HepG2 (cell line): ENCODE results near the gene LCLAT1. TPM values are rescaled to one million over a fixed set of nuclear protein-coding genes. Genes with fewer than 3 reads are reported as not detected.

ENCODE experiments used
- ATAC-seq: fragments of 200-7000 bp; cut with Tn5 transposase; 3 replicates; pipeline ENCODE4 v1.9.1; 2020; ENCODE audit warnings: mild to moderate bottlenecking, moderate library complexity
- BruUV-seq: library from RNA; stranded (reverse); fragments of 400-500 nt; replicated peaks from 2 replicates; lab custom pipeline; 2021; lab: Mats Ljungman, UMichigan
- CTCF ChIA-PET: fragments of 300-600 bp; formaldehyde crosslinking; extraction: SDS; loops from one replicate; lab custom pipeline; 2021; ENCODE audit warnings: low total read pairs, inconsistent platforms, low intra/inter-chr PET ratio; lab: Yijun Ruan, JAX
- POLR2A ChIA-PET: fragments of 350-600 bp; sonication (Branson Sonifier 250); formaldehyde crosslinking; loops from one replicate; lab custom pipeline; 2020; ENCODE audit warnings: antibody characterized with exemption, inconsistent platforms; lab: Yijun Ruan, JAX
- DNase-seq: peaks from one replicate; pipeline ENCODE4 v3.0.0-alpha.2; 2015; ENCODE audit warnings: low spot score
- FAIRE-seq: peaks from 3 replicates; lab custom pipeline; 2011; peaks lifted over from hg19 to GRCh38; lab: Jason Lieb, UNC
- H2AFZ ChIP-seq: one replicate; pipeline ENCODE4 v1.6.1; 2011; ENCODE audit warnings: low read length, inconsistent platforms
- H3K27ac ChIP-seq: fragments of 300-600 bp; 3 replicates; pipeline ENCODE4 v1.8.0; 2011; ENCODE audit warnings: mixed run types, mild to moderate bottlenecking, mixed read lengths, low read length, inconsistent platforms; ENCODE audit not compliant: insufficient read depth; ENCODE audit errors: extremely low read length
- H3K27me3 ChIP-seq, 2 experiments: fragments of 200-600 bp in 1 of 2; 2 replicates in 1 of 2; 3 replicates in 1 of 2; pipeline versions ENCODE4 v1.6.0 to v1.8.0; 2011; ENCODE audit warnings: low read length in 2 of 2, mild to moderate bottlenecking in 2 of 2, moderate library complexity in 2 of 2, inconsistent platforms in 1 of 2; ENCODE audit not compliant: insufficient read depth in 2 of 2, control insufficient read depth in 1 of 2
- H3K36me3 ChIP-seq, 2 experiments: fragments of 200-600 bp in 1 of 2; replicated peaks in 1 of 2; 2 replicates in 1 of 2; 3 replicates in 1 of 2; pipeline versions ENCODE4 v1.5.1 to v1.8.0; 2011; ENCODE audit warnings: low read length in 2 of 2, inconsistent platforms in 1 of 2; ENCODE audit not compliant: insufficient read depth in 2 of 2, control insufficient read depth in 1 of 2
- H3K4me1 ChIP-seq: 2 replicates; pipeline ENCODE4 v1.5.1; 2012; ENCODE audit warnings: low read length, inconsistent platforms; ENCODE audit not compliant: insufficient read depth
- H3K4me2 ChIP-seq: 2 replicates; pipeline ENCODE4 v1.6.0; 2011; ENCODE audit warnings: low read depth, low read length, inconsistent platforms
- H3K4me3 ChIP-seq, 3 experiments: fragments of 200-600 bp in 1 of 3; sonication (generic), shearing (Covaris generic) in 1 of 3; replicated peaks in 1 of 3; 2 replicates each; pipeline ENCODE4 v1.5.1; 2011 to 2016; ENCODE audit warnings: low read length in 3 of 3, inconsistent platforms in 2 of 3, low read depth in 2 of 3, mild to moderate bottlenecking in 2 of 3, control low read depth in 1 of 3, mixed read lengths in 1 of 3; ENCODE audit not compliant: insufficient read depth in 1 of 3
- H3K79me2 ChIP-seq: one replicate; pipeline ENCODE4 v1.6.1; 2011; ENCODE audit warnings: low read length, inconsistent platforms; ENCODE audit not compliant: insufficient read depth
- H3K9ac ChIP-seq: 2 replicates; pipeline ENCODE4 v1.6.0; 2011; ENCODE audit warnings: mild to moderate bottlenecking, low read depth, low read length, inconsistent platforms; ENCODE audit not compliant: insufficient read depth
- H3K9me3 ChIP-seq: 2 replicates; pipeline ENCODE4 v1.5.1; 2012; ENCODE audit warnings: mild to moderate bottlenecking, low read length
- H4K20me1 ChIP-seq: 2 replicates; pipeline ENCODE4 v1.6.0; 2011; ENCODE audit warnings: inconsistent platforms, mild to moderate bottlenecking, low read length, moderate library complexity; ENCODE audit not compliant: insufficient read depth
- AGO1 ChIP-seq: fragments of 200-400 bp; formaldehyde crosslinking; IDR thresholded peaks from 2 replicates; pipeline ENCODE4 v1.6.1; 2017; ENCODE audit warnings: mild to moderate bottlenecking, low read depth, low read length, moderate library complexity; ENCODE audit not compliant: poor library complexity, severe bottlenecking
- ARID2 ChIP-seq: sonication (generic); formaldehyde crosslinking; IDR thresholded peaks from 2 replicates; pipeline ENCODE4 v1.8.1; 2022; ENCODE audit warnings: mild to moderate bottlenecking, missing genetic modification reagents, borderline replicate concordance
- BRCA1 ChIP-seq: sonication (generic); formaldehyde crosslinking; IDR thresholded peaks from 2 replicates; pipeline ENCODE4 v1.4.0; 2020; ENCODE audit warnings: missing genetic modification reagents
- CEBPG ChIP-seq: IDR thresholded peaks from 2 replicates; pipeline ENCODE4 v1.6.1; 2016
- FOXO1 ChIP-seq: sonication (generic); formaldehyde crosslinking; IDR thresholded peaks from 2 replicates; pipeline ENCODE4 v1.4.0; 2020; ENCODE audit warnings: missing genetic modification reagents
- JUNB ChIP-seq: sonication (generic); formaldehyde crosslinking; IDR thresholded peaks from 2 replicates; pipeline ENCODE4 v1.8.0; 2022; ENCODE audit warnings: missing genetic modification reagents, mild to moderate bottlenecking, borderline replicate concordance
- KAT8 ChIP-seq: IDR thresholded peaks from 2 replicates; pipeline ENCODE4 v1.6.1; 2016; ENCODE audit warnings: missing genetic modification reagents, missing compliant biosample characterization
- MED13 ChIP-seq: sonication (generic); formaldehyde crosslinking; IDR thresholded peaks from 2 replicates; pipeline ENCODE4 v1.5.0; 2020; ENCODE audit warnings: missing genetic modification reagents
- MLLT10 ChIP-seq: sonication (generic); formaldehyde crosslinking; IDR thresholded peaks from 2 replicates; pipeline ENCODE4 v1.4.0; 2020; ENCODE audit warnings: missing genetic modification reagents
- POLR2AphosphoS5 ChIP-seq: IDR thresholded peaks from 2 replicates; pipeline ENCODE4 v1.6.1; 2012; ENCODE audit warnings: low read depth, low read length
- WIZ ChIP-seq: sonication (generic); formaldehyde crosslinking; IDR thresholded peaks from 2 replicates; pipeline ENCODE4 v1.5.1; 2020; ENCODE audit warnings: mild to moderate bottlenecking, missing genetic modification reagents
- ZBTB38 ChIP-seq: sonication (generic); formaldehyde crosslinking; IDR thresholded peaks from 2 replicates; pipeline ENCODE4 v1.5.1; 2020; ENCODE audit warnings: mild to moderate bottlenecking, missing genetic modification reagents
- ZNF274 ChIP-seq: sonication (generic); formaldehyde crosslinking; IDR thresholded peaks from 2 replicates; pipeline ENCODE4 v1.5.1; 2020; ENCODE audit warnings: mild to moderate bottlenecking, missing genetic modification reagents
- ZNF674 ChIP-seq: sonication (generic); formaldehyde crosslinking; IDR thresholded peaks from 2 replicates; pipeline ENCODE4 v1.5.0; 2020; ENCODE audit warnings: low read depth, mild to moderate bottlenecking, missing genetic modification reagents
- ZNF703 ChIP-seq: sonication (generic); formaldehyde crosslinking; IDR thresholded peaks from 2 replicates; pipeline ENCODE4 v1.5.1; 2020; ENCODE audit warnings: missing genetic modification reagents, mild to moderate bottlenecking, moderate library complexity, borderline replicate concordance
- ZNF777 ChIP-seq: sonication (generic); formaldehyde crosslinking; IDR thresholded peaks from 2 replicates; pipeline ENCODE4 v1.4.0; 2020; ENCODE audit warnings: missing genetic modification reagents
- ZNF883 ChIP-seq: sonication (generic); formaldehyde crosslinking; IDR thresholded peaks from 2 replicates; pipeline ENCODE4 v1.5.1; 2020; ENCODE audit warnings: mild to moderate bottlenecking, missing genetic modification reagents; ENCODE audit errors: not compliant biosample characterization
- WGBS: methylation state at CpG from one replicate; pipeline ENCODE4 v1.1.6; 2017; ENCODE audit warnings: low lambda C conversion rate; 5-methylcytosine and 5-hydroxymethylcytosine counted together
- in situ Hi-C: cut with HindIII; loops from 2 replicates; pipeline ENCODE4 v1.10.0; 2017; ENCODE audit warnings: low pct_unique_long_range_greater_than_20kb; ENCODE audit not compliant: extremely low pct_ligation_motif_present
- intact Hi-C: fragments of 100-400 bp; cut with micrococcal nuclease; formaldehyde crosslinking; loops from one replicate; pipeline ENCODE4 v1.10.0; 2022; ENCODE audit not compliant: unreplicated experiment
- polyA plus RNA-seq, 8 experiments: library from polyadenylated mRNA; depleted of rRNA in 3 of 8; stranded (reverse) in 7 of 8; unstranded in 1 of 8; fragments of >200 nt; fragmentation: Illumina TruSeq in 4 of 8; extraction: Trizol in 4 of 8; gene quantifications; 2 replicates each; pipeline versions ENCODE4 v1.2.1 to v1.2.3, GENCODE V29; 2011 to 2016; ENCODE audit warnings: low read depth in 4 of 8, missing spikeins in 1 of 8, mixed read lengths in 1 of 8; ENCODE audit not compliant: insufficient read depth in 1 of 8
- total RNA-seq, 5 experiments: library from RNA; depleted of rRNA; stranded (reverse); fragments of >200 nt; fragmentation: Illumina TruSeq; extraction: Trizol; gene quantifications; 2 replicates each; pipeline ENCODE4 v1.2.3, GENCODE V29; 2016; ENCODE audit warnings: low read depth in 1 of 5
- TF ChIP-seq, protein P1 (sequence below): sonication (generic); formaldehyde crosslinking; IDR thresholded peaks from 2 replicates; pipeline ENCODE4 v1.5.0; 2020; ENCODE audit warnings: missing genetic modification reagents, mild to moderate bottlenecking, borderline replicate concordance
- TF ChIP-seq, protein P2 (sequence below): sonication (generic); formaldehyde crosslinking; IDR thresholded peaks from 2 replicates; pipeline ENCODE4 v1.8.0; 2022; ENCODE audit warnings: missing genetic modification reagents, mild to moderate bottlenecking, borderline replicate concordance
- TF ChIP-seq, protein P3 (sequence below): IDR thresholded peaks from 2 replicates; pipeline ENCODE4 v1.6.1; 2016; ENCODE audit warnings: low read depth
- TF ChIP-seq, protein P4 (sequence below): sonication (generic); formaldehyde crosslinking; IDR thresholded peaks from 2 replicates; pipeline ENCODE4 v1.4.0; 2020; ENCODE audit warnings: missing genetic modification reagents, borderline replicate concordance

Gene LCLAT1
- total and polyA plus RNA-seq, 2 of the 13 experiments (the other 11 are each of a cell fraction or from before 2014, with no cell fraction given): 18.0 to 28.0 TPM

DNA sequence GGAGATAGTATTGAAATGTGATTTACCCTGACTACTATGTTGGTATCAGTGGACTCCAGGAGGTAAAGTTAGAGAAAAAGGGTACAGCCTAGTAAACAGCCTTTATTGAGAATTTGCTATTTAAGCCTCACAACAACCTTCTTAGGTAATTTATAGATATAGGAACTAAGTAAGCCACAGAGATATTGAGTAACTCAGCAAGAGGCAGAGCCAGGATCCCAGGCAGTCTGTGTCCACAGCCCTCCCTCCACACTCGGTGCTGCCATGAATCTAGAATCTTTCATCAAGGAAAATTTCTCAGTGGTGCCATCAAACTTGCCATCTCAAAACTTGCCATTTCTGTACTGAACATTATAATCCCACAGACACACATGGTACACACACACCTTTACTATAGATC, 189.3 kb downstream of the LCLAT1 start (continued):
- no peak for TF ChIP-seq ZNF274 (CRISPR knock-in tag)
- TF ChIP-seq, protein P1, sequence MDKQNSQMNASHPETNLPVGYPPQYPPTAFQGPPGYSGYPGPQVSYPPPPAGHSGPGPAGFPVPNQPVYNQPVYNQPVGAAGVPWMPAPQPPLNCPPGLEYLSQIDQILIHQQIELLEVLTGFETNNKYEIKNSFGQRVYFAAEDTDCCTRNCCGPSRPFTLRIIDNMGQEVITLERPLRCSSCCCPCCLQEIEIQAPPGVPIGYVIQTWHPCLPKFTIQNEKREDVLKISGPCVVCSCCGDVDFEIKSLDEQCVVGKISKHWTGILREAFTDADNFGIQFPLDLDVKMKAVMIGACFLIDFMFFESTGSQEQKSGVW: no peak
- no peak for TF ChIP-seq BRCA1
- TF ChIP-seq FOXO1: no peak
- TF ChIP-seq ZNF883: no peak

DNA sequence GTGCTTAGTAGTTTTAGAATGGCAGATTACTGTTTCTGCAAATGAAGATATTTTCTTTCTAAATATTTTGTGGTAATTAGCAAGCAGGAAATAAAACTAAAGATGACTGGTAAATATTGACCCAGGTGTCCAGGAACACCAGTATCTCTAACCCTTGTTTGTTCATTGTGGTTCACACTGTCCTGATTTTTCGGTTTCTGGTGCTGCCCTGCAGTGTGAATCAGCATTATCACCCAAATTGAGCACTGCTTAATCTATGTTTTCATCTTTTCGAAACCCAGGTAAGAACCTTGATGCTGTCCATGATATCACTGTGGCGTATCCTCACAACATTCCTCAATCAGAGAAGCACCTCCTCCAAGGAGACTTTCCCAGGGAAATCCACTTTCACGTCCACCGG, 192.8 kb downstream of the LCLAT1 start:
- H3K36me3 ChIP-seq: peaks cover 0 to 16% of the 10 kb centered on the region in 2 experiments; a peak in 2 of 5 replicates
- intact Hi-C loops: no loop called here
- in situ Hi-C loops: no loop called here
- no TSS peak for BruUV-seq
- no peak overlapping the region for H3K27ac ChIP-seq
- no peaks in the 10 kb centered on the region for H3K9me3 ChIP-seq
- DNase-seq: no peak
- H4K20me1 ChIP-seq: no peaks in the 10 kb centered on the region
- H2AFZ ChIP-seq: no peak overlapping the region
- H3K27me3 ChIP-seq: no peaks in the 10 kb centered on the region
- no peak overlapping the region for H3K9ac ChIP-seq
- peaks cover 5% of the 10 kb centered on the region; the same call in 1 of the 2 replicates for H3K4me1 ChIP-seq
- no peak for ATAC-seq
- ChIA-PET CTCF (no interaction called here), POLR2A (no interaction called here)
- FAIRE-seq: no peak
- H3K4me2 ChIP-seq: no peak overlapping the region
- no peaks in the 10 kb centered on the region for H3K79me2 ChIP-seq
- 85% methylated on average over 5 of the region's 5 CpGs for WGBS
- no peak overlapping the region for H3K4me3 ChIP-seq
- TF ChIP-seq ARID2 (CRISPR knock-in tag) (no peak), ZNF777 (CRISPR knock-in tag) (no peak), ZNF703 (CRISPR knock-in tag) (no peak), MLLT10 (CRISPR knock-in tag) (no peak), KAT8 (CRISPR knock-in tag) (no peak), POLR2AphosphoS5 (no peak), CEBPG (CRISPR knock-in tag) (no peak), MED13 (no peak), AGO1 (no peak), ZBTB38 (CRISPR knock-in tag) (no peak), JUNB (CRISPR knock-in tag) (no peak), ZNF674 (CRISPR knock-in tag) (no peak), WIZ (no peak)
- TF ChIP-seq, protein P2, sequence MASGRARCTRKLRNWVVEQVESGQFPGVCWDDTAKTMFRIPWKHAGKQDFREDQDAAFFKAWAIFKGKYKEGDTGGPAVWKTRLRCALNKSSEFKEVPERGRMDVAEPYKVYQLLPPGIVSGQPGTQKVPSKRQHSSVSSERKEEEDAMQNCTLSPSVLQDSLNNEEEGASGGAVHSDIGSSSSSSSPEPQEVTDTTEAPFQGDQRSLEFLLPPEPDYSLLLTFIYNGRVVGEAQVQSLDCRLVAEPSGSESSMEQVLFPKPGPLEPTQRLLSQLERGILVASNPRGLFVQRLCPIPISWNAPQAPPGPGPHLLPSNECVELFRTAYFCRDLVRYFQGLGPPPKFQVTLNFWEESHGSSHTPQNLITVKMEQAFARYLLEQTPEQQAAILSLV (CRISPR knock-in tag): no peak
- TF ChIP-seq, protein P3, sequence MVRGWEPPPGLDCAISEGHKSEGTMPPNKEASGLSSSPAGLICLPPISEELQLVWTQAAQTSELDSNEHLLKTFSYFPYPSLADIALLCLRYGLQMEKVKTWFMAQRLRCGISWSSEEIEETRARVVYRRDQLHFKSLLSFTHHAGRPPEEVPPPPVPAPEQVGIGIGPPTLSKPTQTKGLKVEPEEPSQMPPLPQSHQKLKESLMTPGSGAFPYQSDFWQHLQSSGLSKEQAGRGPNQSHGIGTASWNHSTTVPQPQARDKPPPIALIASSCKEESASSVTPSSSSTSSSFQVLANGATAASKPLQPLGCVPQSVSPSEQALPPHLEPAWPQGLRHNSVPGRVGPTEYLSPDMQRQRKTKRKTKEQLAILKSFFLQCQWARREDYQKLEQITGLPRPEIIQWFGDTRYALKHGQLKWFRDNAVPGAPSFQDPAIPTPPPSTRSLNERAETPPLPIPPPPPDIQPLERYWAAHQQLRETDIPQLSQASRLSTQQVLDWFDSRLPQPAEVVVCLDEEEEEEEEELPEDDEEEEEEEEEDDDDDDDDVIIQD (CRISPR knock-in tag): no peak
- TF ChIP-seq, protein P4, sequence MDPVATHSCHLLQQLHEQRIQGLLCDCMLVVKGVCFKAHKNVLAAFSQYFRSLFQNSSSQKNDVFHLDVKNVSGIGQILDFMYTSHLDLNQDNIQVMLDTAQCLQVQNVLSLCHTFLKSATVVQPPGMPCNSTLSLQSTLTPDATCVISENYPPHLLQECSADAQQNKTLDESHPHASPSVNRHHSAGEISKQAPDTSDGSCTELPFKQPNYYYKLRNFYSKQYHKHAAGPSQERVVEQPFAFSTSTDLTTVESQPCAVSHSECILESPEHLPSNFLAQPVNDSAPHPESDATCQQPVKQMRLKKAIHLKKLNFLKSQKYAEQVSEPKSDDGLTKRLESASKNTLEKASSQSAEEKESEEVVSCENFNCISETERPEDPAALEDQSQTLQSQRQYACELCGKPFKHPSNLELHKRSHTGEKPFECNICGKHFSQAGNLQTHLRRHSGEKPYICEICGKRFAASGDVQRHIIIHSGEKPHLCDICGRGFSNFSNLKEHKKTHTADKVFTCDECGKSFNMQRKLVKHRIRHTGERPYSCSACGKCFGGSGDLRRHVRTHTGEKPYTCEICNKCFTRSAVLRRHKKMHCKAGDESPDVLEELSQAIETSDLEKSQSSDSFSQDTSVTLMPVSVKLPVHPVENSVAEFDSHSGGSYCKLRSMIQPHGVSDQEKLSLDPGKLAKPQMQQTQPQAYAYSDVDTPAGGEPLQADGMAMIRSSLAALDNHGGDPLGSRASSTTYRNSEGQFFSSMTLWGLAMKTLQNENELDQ: no peak
